Naive thymus-derived CD4-positive, alpha-beta T cell (primary cell): ENCODE data around the gene FBXO33. TPM values are rescaled to one million over a fixed set of nuclear protein-coding genes. Genes with fewer than 3 reads are reported as not detected.

Experiments
- ATAC-seq: fragments of 150-1000 bp; cut with Tn5 transposase; 2 replicates; pipeline ENCODE4 v1.10.0; 2021; ENCODE audit warnings: mild to moderate bottlenecking, moderate library complexity
- CTCF ChIA-PET: fragments of 350-600 bp; sonication (Branson Sonifier 250); formaldehyde crosslinking; loops from one replicate; lab custom pipeline; 2021; ENCODE audit warnings: antibody characterized with exemption; lab: Charles Lee
- POLR2A ChIA-PET: fragments of 350-600 bp; sonication (Branson Sonifier 250); formaldehyde crosslinking; loops from one replicate; lab custom pipeline; 2021; ENCODE audit warnings: antibody characterized with exemption, inconsistent platforms; lab: Charles Lee
- DNase-seq, 9 donors: peaks; one replicate each; pipeline versions ENCODE4 v3.0.0 to v3.0.0-alpha.2; 2020 to 2022; ENCODE audit warnings: mixed read lengths in 1 of 9
- H3K27ac ChIP-seq: one replicate; pipeline ENCODE4 v1.7.0; 2013; ENCODE audit warnings: mild to moderate bottlenecking, low read depth, low read length, moderate library complexity
- H3K27me3 ChIP-seq, 2 donors: one replicate each; pipeline ENCODE4 v1.7.0; 2013; ENCODE audit warnings: low read length in 2 of 2, mild to moderate bottlenecking in 2 of 2, moderate library complexity in 2 of 2; ENCODE audit not compliant: control insufficient read depth in 2 of 2, insufficient read depth in 2 of 2
- H3K36me3 ChIP-seq, 3 experiments: 1 replicate in 2 of 3; 2 replicates in 1 of 3; pipeline ENCODE4 v1.7.0; 2013; ENCODE audit warnings: low read length in 3 of 3, mild to moderate bottlenecking in 3 of 3, moderate library complexity in 1 of 3; ENCODE audit not compliant: insufficient read depth in 3 of 3, control insufficient read depth in 2 of 3
- H3K4me1 ChIP-seq, 2 donors: one replicate each; pipeline ENCODE4 v1.7.0; 2013; ENCODE audit warnings: low read length in 2 of 2, mild to moderate bottlenecking in 2 of 2, moderate library complexity in 1 of 2; ENCODE audit not compliant: control insufficient read depth in 2 of 2, insufficient read depth in 2 of 2
- H3K4me3 ChIP-seq: 2 replicates; pipeline ENCODE4 v1.7.0; 2013; ENCODE audit warnings: mild to moderate bottlenecking, low read length
- H3K9me3 ChIP-seq, 3 experiments: 1 replicate in 2 of 3; 2 replicates in 1 of 3; pipeline ENCODE4 v1.7.0; 2013; ENCODE audit warnings: low read length in 3 of 3; ENCODE audit not compliant: control insufficient read depth in 2 of 3
- H3K27ac Mint-ChIP-seq, 9 donors: one replicate each; pipeline ENCODE4 v1.8.0; 2020 to 2022; ENCODE audit warnings: mixed read lengths in 9 of 9, mild to moderate bottlenecking in 8 of 9, moderate library complexity in 5 of 9, inconsistent platforms in 2 of 9
- H3K27me3 Mint-ChIP-seq, 5 donors: one replicate each; pipeline ENCODE4 v1.8.0; 2021 to 2022; ENCODE audit warnings: mixed read lengths in 5 of 5, mild to moderate bottlenecking in 1 of 5
- H3K36me3 Mint-ChIP-seq, 5 donors: one replicate each; pipeline ENCODE4 v1.8.0; 2020 to 2022; ENCODE audit warnings: mixed read lengths in 5 of 5, mild to moderate bottlenecking in 3 of 5, inconsistent platforms in 1 of 5
- H3K4me1 Mint-ChIP-seq, 7 donors: one replicate each; pipeline ENCODE4 v1.8.0; 2020 to 2022; ENCODE audit warnings: mixed read lengths in 7 of 7, mild to moderate bottlenecking in 3 of 7, inconsistent platforms in 1 of 7
- H3K4me3 Mint-ChIP-seq, 10 donors: one replicate each; pipeline ENCODE4 v1.8.0; 2020 to 2022; ENCODE audit warnings: mild to moderate bottlenecking in 10 of 10, mixed read lengths in 10 of 10, moderate library complexity in 6 of 10, inconsistent platforms in 2 of 10
- H3K9me3 Mint-ChIP-seq, 11 donors: one replicate each; pipeline ENCODE4 v1.8.0; 2020 to 2022; ENCODE audit warnings: mixed read lengths in 11 of 11, mild to moderate bottlenecking in 4 of 11, inconsistent platforms in 1 of 11, moderate library complexity in 1 of 11
- intact Hi-C, 2 donors: fragments of 100-400 bp; cut with micrococcal nuclease; formaldehyde crosslinking; loops; one replicate each; pipeline ENCODE4 v1.15.1; 2023
- polyA plus RNA-seq, 2 donors: library from polyadenylated mRNA; unstranded; fragments of 300-500 nt; fragmentation: Illumina TruSeq; gene quantifications; one replicate each; pipeline ENCODE4 v1.2.3, GENCODE V29; 2021
- total RNA-seq, 6 experiments: library from RNA in 5 of 6; stranded (reverse) in 5 of 6; gene quantifications; 1 replicate in 5 of 6; 2 replicates in 1 of 6; pipeline ENCODE4 v1.2.3 and lab custom pipeline; 2021 to 2026

The FBXO33 gene
- total and polyA plus RNA-seq, 7 experiments from 2014 or later = 16.5 to 68.2 (median 25.8) TPM

DNA sequence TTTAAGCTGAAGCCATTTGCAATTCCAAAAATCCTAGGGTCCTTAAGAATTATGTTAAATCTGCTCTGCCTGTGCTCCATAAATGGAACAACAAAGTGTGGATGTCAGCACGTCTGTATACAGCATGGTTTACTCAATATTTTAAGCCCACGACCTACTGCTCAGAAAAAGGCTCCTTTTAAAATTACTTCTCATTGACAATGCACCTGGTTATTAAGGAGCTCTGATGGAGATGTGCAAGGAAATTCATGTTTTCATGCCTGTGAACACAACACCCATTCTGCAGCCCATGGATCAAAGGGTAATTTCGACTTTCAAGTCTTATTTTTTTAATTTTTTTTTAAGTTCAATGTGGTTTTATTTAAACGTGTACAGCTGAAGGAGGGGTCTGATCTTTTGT, 48.1 kb downstream of the FBXO33 start:
- Mint-ChIP-seq H3K27me3 (no peaks in the 10 kb centered on the region), H3K27ac (peak overlapping the region in 1 of 9 donors; percentile 30), H3K4me3 (peak overlapping the region in 1 of 10 donors; percentile 26), H3K4me1 (peaks cover 17 to 47% (median 36%) of the 10 kb centered on the region in 7 donors), H3K36me3 (peaks cover 9 to 28% (median 20%) of the 10 kb centered on the region in 5 donors), H3K9me3 (peaks cover 0 to 2% (median 0%) of the 10 kb centered on the region in 11 donors)
- Histone ChIP-seq H3K9me3 (no peaks in the 10 kb centered on the region), H3K36me3 (no peaks in the 10 kb centered on the region), H3K4me1 (peaks cover 4 to 25% of the 10 kb centered on the region in 2 donors), H3K4me3 (no peak overlapping the region), H3K27ac (no peak overlapping the region), H3K27me3 (no peaks in the 10 kb centered on the region)
- no peak for ATAC-seq
- DNase-seq = no peak
- intact Hi-C loops = no loop called here
- CTCF ChIA-PET = interaction anchor here (1.0 kb wide), 1 partner anchor 32 kb away, joined by 3 read pairs; no protein-coding TSS in a partner anchor
- POLR2A ChIA-PET = interaction anchor here (0.6 to 1.1 kb wide), 2 partner anchors 12 to 48 kb away, joined by 4 read pairs; partner anchors contain the start of gene FBXO33

DNA sequence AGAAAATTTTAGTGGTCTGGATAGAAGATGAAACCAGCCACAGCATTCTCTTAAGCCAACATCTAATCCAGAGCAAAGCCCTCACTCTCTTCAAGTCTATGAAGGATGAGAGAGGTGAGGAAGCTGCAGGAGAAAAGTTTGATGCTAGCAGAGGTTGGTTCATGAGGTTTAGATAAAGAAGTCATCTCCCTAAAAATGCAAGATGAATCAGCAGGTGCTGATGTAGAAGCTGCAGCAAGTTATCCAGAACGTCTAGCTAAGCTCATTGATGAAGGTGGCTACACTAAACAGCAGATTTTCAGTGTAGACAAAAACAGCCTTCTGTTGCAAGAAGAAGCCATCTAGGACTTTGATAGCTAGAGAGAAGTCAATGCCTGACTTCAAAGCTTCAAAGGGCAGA, 48.5 kb downstream of the FBXO33 start:
- H3K4me3 Mint-ChIP-seq = peak overlapping the region in 1 of 10 donors; percentile 31
- peaks cover 0 to 2% (median 0%) of the 10 kb centered on the region in 11 donors for H3K9me3 Mint-ChIP-seq
- no peak for ATAC-seq
- Histone ChIP-seq H3K4me1 (peaks cover 4 to 25% of the 10 kb centered on the region in 2 donors), H3K36me3 (no peaks in the 10 kb centered on the region), H3K9me3 (no peaks in the 10 kb centered on the region), H3K27me3 (no peaks in the 10 kb centered on the region), H3K27ac (no peak overlapping the region), H3K4me3 (no peak overlapping the region)
- POLR2A ChIA-PET = interaction anchor here (0.6 to 1.1 kb wide), 2 partner anchors 11 to 49 kb away, joined by 4 read pairs; partner anchors contain the start of gene FBXO33
- H3K4me1 Mint-ChIP-seq = peaks cover 15 to 47% (median 36%) of the 10 kb centered on the region in 7 donors
- H3K27me3 Mint-ChIP-seq = no peaks in the 10 kb centered on the region
- peaks cover 9 to 27% (median 20%) of the 10 kb centered on the region in 5 donors for H3K36me3 Mint-ChIP-seq
- intact Hi-C loops = no loop called here
- H3K27ac Mint-ChIP-seq = peak overlapping the region in 5 of 9 donors; percentile 0 to 84 (median 8)
- CTCF ChIA-PET = interaction anchor here (1.0 kb wide), 1 partner anchor 33 kb away, joined by 3 read pairs; no protein-coding TSS in a partner anchor
- no peak for DNase-seq

- H3K36me3 ChIP-seq = no peaks in the 10 kb centered on the region
- ChIA-PET POLR2A (interaction anchor here (0.6 to 1.1 kb wide), 2 partner anchors 18 to 49 kb away, joined by 4 read pairs; partner anchors contain the start of gene FBXO33), CTCF (no interaction called here)
- Mint-ChIP-seq H3K4me3 (peak overlapping the region in 3 of 10 donors; percentile 29 to 48 (median 31)), H3K9me3 (peaks cover 0 to 2% (median 0%) of the 10 kb centered on the region in 11 donors), H3K36me3 (peaks cover 5 to 21% (median 14%) of the 10 kb centered on the region in 5 donors), H3K4me1 (peaks cover 15 to 47% (median 36%) of the 10 kb centered on the region in 7 donors), H3K27me3 (no peaks in the 10 kb centered on the region), H3K27ac (peak overlapping the region in 7 of 9 donors; percentile 0 to 84 (median 20))
- intact Hi-C loops = no loop called here
- no peak overlapping the region for H3K27ac ChIP-seq
- DNase-seq (peak in 2 of 9 donors; percentile 12 to 21), ATAC-seq (peak; percentile 54)
- H3K27me3 ChIP-seq = no peaks in the 10 kb centered on the region
- H3K4me1 ChIP-seq = peaks cover 4 to 25% of the 10 kb centered on the region in 2 donors
- H3K4me3 ChIP-seq = no peak overlapping the region
- H3K9me3 ChIP-seq = no peaks in the 10 kb centered on the region
Observed at GRCh38 chr14:39383026-39383660, 49.1 kb downstream of the FBXO33 start.

- peaks cover 15 to 47% (median 36%) of the 10 kb centered on the region in 7 donors for H3K4me1 Mint-ChIP-seq
- no peaks in the 10 kb centered on the region for H3K27me3 Mint-ChIP-seq
- intact Hi-C loops = no loop called here
- Histone ChIP-seq H3K4me3 (no peak overlapping the region), H3K36me3 (no peaks in the 10 kb centered on the region), H3K27ac (no peak overlapping the region), H3K9me3 (no peaks in the 10 kb centered on the region), H3K27me3 (no peaks in the 10 kb centered on the region), H3K4me1 (peaks cover 4 to 25% of the 10 kb centered on the region in 2 donors)
- DNase-seq = no peak
- POLR2A ChIA-PET = no interaction called here
- ATAC-seq = no peak
- no peak overlapping the region for H3K4me3 Mint-ChIP-seq
- CTCF ChIA-PET = no interaction called here
- H3K36me3 Mint-ChIP-seq = peaks cover 5 to 17% (median 13%) of the 10 kb centered on the region in 5 donors
- H3K27ac Mint-ChIP-seq = peak overlapping the region in 3 of 9 donors; percentile 4 to 71 (median 32)
- peaks cover 0 to 2% (median 0%) of the 10 kb centered on the region in 11 donors for H3K9me3 Mint-ChIP-seq
Observed at GRCh38 chr14:39382463-39382862, 49.8 kb downstream of the FBXO33 start.

DNA sequence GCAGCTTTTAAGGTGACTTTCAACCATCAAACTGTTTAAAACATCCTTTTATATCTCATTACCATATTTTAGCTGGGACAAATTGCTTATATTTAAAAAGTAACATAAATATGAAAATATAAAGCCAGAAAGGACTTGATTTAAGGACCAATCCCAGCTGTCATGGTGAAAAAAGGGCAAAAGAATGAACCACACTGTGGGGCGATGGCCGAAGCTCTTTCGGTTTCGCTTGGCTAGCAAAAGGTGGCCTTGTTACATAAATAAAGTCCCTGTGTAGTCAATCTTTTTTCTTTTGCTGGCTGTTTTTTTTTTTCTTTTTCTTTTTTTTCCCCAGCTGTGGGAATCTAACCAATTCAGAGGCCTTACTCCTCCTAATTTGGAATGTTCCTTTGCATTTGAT, 50.9 kb downstream of the FBXO33 start:
- Histone ChIP-seq H3K4me3 (no peak overlapping the region), H3K27ac (no peak overlapping the region), H3K27me3 (no peaks in the 10 kb centered on the region), H3K36me3 (no peaks in the 10 kb centered on the region), H3K9me3 (no peaks in the 10 kb centered on the region), H3K4me1 (peaks cover 4 to 25% of the 10 kb centered on the region in 2 donors)
- Mint-ChIP-seq H3K9me3 (no peaks in the 10 kb centered on the region), H3K27ac (peak overlapping the region in 1 of 9 donors; percentile 13), H3K36me3 (peaks cover 2 to 10% (median 8%) of the 10 kb centered on the region in 5 donors), H3K4me3 (no peak overlapping the region), H3K4me1 (peaks cover 15 to 50% (median 36%) of the 10 kb centered on the region in 7 donors), H3K27me3 (no peaks in the 10 kb centered on the region)
- DNase-seq (no peak), ATAC-seq (no peak)
- intact Hi-C loops = no loop called here
- ChIA-PET CTCF (interaction anchor here (0.6 kb wide), 1 partner anchor 64 kb away, joined by 3 read pairs; no protein-coding TSS in a partner anchor), POLR2A (no interaction called here)

DNA sequence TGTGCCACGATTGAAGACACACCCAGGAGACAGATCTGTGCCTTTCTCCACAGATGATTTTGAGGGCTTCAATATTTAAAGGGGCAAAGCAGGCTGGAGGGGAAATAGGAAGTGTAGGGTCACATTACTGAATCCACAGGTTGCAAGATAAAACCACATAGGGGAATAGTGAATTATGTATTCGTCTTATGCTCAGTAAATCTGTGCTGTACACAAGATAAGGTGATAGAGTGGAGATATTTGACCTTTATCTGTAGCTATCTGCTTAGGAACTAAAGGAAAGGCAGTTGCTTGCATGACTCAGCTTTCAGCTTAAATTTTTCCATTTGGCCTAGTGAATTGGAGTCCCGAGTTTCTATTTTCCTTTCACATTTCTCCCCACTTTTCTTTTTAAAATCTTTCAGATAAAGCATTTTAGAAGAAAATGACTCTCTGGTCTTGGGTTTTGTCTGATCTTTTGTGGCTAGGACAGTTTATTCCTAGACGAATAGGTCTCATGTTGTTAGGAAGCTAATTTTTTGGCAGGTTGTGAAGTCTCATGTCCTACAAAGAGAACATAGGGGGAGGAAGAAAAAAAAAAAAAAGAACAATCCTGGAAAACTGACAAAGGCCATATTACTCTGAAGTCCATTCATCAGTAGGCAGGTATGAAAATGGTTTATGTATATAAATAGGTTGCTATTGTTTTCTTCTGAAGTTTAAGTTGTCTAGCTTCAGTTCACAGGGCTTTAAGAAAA, 55.4 kb downstream of the FBXO33 start:
- H3K27ac Mint-ChIP-seq = peak overlapping the region in 3 of 9 donors; percentile 0 to 75 (median 1)
- ChIA-PET CTCF (interaction anchor here (0.6 kb wide), 1 partner anchor 360 kb away, joined by 3 read pairs; no protein-coding TSS in a partner anchor), POLR2A (no interaction called here)
- no peak overlapping the region for H3K4me3 Mint-ChIP-seq
- H3K9me3 Mint-ChIP-seq = no peaks in the 10 kb centered on the region
- Histone ChIP-seq H3K36me3 (no peaks in the 10 kb centered on the region), H3K4me3 (no peak overlapping the region), H3K9me3 (no peaks in the 10 kb centered on the region), H3K27ac (no peak overlapping the region), H3K4me1 (peaks cover 0 to under 1% of the 10 kb centered on the region in 2 donors), H3K27me3 (no peaks in the 10 kb centered on the region)
- intact Hi-C loops = no loop called here
- H3K4me1 Mint-ChIP-seq = peaks cover 4 to 13% (median 5%) of the 10 kb centered on the region in 7 donors
- no peak for ATAC-seq
- peaks cover 0 to 16% (median 5%) of the 10 kb centered on the region in 5 donors for H3K36me3 Mint-ChIP-seq
- DNase-seq = no peak
- no peaks in the 10 kb centered on the region for H3K27me3 Mint-ChIP-seq
